GM19328 (cell line): ENCODE results near the gene ACAD11.
A peak's percentile ranks its signal among the peaks of the same experiment; 100 is the strongest.

Experiments
- ATAC-seq: cut with Tn5 transposase; IDR thresholded peaks from one replicate; pipeline ENCODE4 v1.9.1; 2021; ENCODE audit warnings: mild to moderate bottlenecking, moderate library complexity; ENCODE audit not compliant: unreplicated experiment

The ACAD11 gene, protein sequence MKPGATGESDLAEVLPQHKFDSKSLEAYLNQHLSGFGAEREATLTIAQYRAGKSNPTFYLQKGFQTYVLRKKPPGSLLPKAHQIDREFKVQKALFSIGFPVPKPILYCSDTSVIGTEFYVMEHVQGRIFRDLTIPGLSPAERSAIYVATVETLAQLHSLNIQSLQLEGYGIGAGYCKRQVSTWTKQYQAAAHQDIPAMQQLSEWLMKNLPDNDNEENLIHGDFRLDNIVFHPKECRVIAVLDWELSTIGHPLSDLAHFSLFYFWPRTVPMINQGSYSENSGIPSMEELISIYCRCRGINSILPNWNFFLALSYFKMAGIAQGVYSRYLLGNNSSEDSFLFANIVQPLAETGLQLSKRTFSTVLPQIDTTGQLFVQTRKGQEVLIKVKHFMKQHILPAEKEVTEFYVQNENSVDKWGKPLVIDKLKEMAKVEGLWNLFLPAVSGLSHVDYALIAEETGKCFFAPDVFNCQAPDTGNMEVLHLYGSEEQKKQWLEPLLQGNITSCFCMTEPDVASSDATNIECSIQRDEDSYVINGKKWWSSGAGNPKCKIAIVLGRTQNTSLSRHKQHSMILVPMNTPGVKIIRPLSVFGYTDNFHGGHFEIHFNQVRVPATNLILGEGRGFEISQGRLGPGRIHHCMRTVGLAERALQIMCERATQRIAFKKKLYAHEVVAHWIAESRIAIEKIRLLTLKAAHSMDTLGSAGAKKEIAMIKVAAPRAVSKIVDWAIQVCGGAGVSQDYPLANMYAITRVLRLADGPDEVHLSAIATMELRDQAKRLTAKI

DNA sequence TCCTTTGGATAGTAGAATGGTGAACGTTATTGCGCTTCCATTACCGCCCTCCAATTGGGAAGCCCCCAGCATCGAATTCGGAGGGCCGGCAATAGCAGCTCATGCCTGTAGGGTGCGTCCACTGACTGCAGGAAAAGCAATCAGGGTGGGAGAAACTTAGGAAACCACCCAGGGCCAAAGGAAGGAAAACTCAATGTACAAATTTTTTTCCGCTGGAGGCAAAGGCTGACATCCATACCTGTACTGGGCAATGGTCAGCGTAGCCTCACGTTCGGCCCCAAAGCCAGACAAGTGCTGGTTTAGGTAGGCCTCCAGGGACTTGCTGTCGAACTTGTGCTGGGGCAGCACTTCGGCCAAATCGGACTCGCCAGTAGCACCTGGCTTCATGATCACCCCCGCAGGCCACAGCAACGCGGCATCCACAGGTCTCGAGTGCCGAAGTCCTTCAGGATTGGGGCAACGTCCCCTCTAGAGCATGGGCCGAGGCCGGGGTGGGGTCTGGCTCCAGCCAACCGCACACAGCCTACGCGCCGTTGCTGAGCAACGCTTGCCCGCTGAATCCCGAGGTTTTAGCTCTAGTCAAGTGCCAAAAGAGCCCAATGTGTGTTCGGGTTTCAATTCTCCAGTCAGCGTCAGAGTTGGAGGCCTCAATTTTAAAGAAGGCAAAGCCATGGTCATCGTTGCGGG is at the start of gene ACAD11:
ACAD11 (minus strand) TSS at position 445 of the 687 bp plus-strand sequence; CDS start at position 387, 58 bp downstream.
- peak; percentile 48 for ATAC-seq

DNA sequence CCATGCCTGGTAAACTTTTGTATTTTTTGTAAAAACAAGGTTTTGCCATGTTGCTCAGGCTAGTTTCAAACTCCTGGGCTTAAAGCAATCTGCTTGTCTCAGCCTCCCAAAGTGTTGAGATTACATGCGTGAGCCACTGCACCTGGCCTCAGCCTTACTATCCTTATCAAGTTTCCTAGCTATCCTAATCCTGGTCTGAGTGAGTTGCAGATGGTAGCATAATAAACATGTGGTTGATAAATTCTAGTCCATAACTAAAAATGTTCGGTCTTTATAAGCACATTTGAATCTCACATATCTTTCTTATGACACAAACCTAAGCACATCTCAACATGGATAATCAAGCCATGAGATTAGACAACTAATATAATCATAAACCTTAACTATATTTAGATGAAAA is 44.1 kb upstream of the ACAD11 start:
- no peak for ATAC-seq

DNA sequence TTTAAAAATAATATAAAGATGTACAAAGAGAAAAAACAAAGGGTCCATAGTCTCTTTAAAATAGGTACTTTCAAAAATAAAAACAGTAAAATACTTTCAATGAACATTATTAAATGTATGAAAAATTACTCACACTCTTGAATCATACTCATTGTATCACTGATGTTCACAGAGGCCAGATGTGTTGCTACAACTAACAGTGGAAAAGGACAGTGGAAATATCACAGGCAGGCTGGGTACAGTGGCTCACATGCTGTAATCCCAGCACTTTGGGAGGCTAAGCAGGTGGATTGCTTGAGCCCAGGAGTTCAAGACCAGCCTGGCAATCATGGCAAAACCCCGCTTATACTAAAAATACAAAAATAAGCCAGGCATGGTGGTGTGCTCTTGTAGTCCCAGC is 35.8 kb upstream of the ACAD11 start:
- ATAC-seq: no peak

DNA sequence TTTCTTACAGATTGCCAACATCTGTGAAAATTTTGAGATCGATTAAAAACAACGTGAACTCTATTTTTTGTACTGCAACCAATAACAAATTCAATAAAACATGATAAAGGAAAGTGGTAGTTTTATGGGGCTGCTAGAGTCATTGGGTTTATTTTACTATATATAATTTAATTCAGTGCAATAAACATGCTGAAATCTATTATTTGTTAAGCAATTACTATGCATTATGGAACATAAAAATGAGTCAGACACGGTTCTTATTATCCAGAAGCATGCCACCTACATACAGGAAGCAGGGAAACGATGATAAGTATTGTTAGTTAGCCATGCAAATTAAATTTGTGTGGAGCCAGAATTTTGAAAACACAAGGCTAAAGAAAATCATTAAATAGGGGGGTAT is 35.4 kb upstream of the ACAD11 start:
- ATAC-seq: no peak

DNA sequence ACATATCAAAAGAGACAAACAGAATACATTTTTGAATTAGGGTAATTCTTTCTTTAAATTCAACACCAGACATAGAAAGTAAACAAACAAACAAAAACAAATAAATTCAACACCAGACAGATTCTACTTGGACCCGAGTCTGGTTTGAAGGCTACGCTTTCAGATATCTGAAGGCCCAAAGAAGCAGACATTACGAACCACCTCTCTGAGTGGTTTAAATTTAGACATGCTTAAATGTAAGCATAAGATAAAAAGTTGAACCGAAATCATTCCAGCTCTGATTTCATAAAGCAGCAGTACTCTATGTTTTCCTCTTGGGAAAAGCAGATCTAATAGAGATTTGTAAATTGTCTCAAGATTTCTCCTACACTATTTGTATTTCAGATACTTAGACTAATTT is 30.4 kb upstream of the ACAD11 start:
- ATAC-seq: no peak

DNA sequence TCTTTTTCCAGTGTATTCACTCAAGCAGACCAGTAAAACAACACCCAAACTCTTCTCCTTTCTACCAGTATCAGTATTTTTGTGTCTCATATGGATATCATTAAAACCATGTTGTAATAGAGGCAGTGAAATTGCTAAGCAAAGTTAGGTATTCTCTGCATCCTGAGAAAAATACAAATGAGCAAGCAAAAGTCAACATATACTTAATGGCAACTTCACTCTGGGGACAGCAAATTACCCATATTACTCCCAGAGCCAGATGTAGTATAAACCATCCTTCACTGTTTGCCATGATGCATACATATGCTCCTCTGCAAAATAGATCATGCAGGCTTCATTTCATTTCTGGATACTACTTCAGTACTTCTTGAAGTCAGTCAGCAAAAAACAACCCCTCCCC is 22.6 kb upstream of the ACAD11 start:
- no peak for ATAC-seq

DNA sequence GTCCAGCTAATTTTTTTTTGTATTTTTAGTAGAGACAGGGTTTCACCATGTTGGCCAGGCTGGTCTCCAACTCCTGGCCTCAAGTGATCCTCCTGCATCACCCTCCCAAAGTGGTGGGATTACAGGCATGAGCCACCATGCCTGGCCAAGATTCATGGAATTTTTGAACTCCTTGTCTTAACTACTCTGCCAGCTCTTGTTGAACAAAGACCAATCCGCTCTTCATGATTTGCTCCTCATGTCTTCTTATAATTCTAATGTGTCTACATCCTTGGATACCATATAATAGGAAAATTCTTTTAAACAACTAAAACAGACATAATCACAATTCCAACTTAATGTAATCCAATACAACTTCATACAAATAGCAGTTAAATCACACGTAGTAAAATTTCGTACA is 21.8 kb upstream of the ACAD11 start:
- ATAC-seq: no peak

DNA sequence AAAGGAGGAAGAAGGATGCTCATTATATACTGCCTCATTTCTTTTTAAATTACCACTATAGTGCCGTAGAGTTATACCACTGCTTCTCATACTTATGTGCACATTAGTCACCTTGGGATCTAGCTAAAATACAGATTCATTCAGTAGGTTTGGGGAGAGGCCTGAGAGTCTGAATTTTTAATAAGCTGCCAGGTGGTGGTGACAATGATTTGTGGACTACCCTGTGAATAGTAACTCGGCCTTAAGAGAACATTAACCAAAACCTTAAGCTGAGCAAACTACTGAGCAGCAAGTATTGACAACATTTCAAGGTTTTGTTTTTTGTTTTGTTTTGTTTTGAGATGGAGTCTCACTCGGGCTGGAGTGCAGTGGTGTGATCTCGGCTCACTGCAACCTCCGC is 20.3 kb upstream of the ACAD11 start:
- ATAC-seq: no peak

DNA sequence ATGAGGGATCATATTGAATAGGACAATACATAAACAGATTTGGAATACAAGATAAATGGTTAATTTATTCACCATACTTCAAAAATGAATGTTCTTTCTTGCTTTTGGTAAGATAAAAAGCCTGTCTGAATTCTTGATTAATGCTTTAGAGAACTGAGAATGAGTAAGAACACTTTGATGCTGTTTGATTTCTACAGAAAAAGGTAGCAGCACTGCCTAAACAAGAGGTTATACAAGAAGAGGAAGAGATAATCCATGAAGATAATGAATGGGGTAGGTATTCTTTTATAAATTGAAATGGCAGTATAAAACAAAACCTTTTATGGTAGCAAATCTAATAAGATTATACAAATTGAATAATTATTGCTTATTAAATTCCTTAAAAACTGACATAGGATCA is 15.8 kb upstream of the ACAD11 start:
- no peak for ATAC-seq

DNA sequence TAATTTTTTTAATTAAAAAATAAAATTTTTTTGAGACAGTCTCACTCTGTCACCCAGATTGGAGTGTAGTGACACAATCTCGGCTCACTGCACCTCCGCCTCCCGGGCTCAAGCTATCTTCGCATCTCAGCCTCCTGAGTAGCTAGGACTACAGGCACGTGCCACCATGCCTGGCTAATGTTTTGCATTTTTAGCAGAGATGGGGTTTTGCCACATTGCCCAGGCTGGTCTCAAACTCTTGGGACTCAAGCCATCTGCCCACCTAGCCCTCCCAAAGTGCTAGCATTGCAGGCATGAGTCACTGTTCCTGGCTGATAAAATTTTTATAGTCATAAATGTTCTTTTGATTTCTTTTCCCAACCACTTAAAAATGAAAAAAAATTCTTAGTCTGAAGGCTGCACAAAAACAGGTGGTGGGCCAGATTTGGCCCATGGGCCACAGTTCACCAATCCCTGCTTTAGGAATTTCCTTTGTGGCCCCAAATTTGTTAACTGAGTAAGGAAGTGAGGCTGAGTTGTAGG is 9.7 kb upstream of the ACAD11 start:
- no peak for ATAC-seq

DNA sequence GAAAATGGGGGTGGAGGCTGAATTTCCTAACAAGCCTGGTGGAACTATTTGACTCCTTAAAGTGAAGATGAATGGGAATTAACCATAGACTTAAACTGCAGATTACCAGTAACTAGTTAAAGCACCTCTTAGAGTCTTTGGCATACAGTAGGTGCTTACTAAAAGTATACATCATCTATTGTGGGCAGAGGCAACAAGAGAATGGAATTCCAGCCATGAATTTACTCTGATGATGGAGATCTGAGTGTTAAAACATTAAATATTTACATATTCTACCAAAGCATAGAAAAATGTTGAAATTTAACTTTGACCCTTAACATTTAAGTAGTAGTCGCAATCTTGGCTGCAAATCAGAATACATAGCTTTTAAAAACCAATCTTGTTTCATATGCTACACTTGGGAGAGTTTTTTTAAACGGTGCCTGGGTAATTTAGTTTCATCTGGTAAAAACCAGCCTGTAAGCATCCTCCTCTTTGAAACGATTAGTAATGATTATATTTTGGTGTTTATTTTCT is 5.7 kb upstream of the ACAD11 start:
- no peak for ATAC-seq

DNA sequence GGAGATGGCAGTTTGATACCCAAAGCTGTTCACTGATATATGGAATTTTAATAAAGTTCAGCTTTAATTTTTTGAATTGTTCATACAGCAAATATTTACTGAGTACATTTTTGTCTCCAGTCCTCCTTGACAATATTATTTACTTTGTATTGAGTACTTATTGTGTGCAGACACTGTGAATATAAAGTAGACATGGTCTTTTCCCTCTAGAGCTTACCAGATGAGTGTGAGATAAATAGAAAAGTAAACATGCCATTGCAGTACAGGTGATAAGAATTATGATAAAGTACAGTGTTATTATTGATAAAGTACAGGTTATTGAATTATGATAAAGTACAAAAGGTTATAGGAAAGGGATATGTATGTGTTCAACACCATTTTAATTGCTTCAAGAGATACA is 2.6 kb upstream of the ACAD11 start:
- no peak for ATAC-seq

DNA sequence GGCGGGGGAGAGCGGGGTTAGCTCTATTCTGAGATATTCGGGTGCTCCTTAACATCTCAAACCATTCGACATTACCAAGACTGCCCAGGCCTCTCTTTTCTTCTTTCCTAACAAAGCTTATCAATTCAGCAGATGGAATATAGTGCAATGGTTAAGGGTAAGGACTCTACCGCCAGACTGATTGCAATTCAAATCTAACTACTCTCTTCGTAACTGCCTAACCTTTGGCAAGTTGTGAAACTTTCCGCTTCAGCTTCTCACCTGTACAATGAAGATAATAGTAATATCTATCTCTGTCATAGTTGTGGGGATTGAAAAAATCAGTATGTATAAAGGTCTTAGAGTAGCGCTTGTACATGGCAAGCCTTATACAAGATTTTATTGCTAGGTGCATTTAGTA is 1.5 kb upstream of the ACAD11 start:
- ATAC-seq: no peak

DNA sequence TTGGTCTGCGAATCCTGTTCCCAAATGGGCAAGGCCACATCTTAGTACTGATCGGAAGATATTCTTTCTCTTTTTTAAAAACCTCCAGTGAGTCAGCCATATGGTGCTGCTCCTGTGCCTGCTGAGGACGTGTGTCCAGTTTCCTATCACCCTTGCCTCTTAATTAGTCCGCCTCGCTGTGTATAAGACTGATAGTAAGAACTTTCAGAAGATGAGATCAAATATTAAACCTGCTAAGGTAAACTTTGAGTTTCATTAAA is 1.1 kb upstream of the ACAD11 start:
- no peak for ATAC-seq

DNA sequence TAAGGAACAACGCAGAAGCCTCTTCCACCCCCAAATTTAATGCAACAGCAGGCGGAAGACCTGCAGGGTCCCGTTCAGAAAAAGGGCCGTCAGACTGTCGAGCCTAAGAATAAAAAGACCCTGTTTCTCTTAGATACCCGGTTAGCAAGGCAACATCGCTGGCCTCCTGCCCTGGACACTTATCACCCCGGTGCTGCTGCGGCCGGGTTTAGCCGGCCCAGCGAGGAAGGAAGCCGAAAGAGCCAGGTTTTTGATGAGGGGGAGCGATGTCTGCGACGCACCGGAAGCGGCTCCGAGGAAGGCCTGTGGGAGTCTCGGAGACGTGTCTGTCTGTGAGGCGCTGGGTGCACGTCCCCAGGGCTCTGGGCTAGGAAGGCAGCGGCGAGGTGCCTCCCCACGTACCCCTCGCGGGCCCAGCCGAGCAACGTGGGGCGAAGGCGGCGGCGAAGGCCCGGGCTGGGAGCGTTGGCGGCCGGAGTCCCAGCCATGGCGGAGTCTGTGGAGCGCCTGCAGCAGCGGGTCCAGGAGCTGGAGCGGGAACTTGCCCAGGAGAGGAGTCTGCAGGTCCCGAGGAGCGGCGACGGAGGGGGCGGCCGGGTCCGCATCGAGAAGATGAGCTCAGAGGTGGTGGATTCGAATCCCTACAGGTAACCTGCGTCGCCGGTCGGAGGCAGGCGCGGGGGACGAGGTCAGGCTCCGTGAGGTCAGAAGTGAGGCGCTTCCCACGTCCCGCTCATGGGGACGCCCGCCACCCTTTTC is 622 bp upstream of the ACAD11 start, which contains the start of gene UBA5:
UBA5 (plus strand) TSS at position 278 of the 759 bp plus-strand sequence; CDS start at position 487, 209 bp downstream.
- peak; percentile 73 for ATAC-seq

DNA sequence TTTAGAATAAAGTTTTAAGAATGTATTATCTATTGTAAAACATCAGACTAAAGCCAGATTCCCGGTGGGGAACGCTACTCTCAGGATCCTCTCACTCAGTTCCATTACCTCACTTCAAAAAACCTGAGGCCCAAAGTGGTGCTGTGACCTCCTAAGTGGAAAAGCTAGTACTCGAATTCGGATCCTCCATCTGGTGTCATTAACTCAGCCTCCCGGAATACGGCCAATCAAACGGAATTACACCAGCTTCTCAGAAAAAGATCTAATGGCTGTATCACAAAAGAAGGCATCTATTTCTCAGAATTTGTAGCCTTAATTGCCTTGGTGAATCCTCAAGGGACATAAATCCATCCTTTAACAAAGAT is 627 bp downstream of the ACAD11 start:
- ATAC-seq: no peak

DNA sequence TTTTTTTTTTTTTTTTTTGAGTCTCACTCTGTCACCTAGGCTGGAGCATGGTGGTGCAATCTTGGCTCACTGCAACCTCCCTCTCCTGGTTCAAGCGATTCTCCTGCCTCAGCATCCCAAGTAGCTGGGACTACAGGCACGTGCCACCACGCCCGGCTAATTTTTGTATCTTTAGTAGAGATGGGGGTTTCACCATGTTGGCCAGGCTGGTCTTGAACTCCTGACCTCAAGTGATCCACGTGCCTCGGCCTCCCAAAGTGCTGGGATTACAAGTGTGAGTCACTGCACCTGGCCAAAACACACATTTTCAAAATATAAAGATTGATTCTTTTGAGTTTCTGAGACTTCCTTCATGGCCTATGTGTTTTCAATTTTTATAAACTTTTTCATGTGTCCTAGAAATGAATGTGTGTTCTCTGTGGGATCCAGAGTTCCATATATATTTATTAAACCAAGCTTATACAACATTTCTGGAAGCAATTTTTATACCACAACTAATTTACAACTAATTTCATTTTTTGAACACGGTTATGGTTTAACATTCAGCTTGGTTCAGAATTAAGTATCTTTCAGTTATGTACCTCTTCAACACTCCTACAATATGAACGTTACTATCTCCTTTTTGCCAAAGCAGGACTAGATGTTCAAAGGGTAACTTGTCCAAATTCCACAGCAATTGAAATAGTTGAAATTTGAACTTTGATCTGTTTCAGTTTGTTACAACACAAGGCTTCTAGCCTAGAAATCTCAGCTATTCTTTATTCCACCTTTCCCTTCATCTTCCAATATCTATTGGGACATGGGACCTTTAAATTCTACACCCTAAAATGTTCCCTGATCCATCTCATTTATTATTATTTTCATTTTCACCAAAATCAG is 1.5 kb downstream of the ACAD11 start:
- no peak for ATAC-seq

DNA sequence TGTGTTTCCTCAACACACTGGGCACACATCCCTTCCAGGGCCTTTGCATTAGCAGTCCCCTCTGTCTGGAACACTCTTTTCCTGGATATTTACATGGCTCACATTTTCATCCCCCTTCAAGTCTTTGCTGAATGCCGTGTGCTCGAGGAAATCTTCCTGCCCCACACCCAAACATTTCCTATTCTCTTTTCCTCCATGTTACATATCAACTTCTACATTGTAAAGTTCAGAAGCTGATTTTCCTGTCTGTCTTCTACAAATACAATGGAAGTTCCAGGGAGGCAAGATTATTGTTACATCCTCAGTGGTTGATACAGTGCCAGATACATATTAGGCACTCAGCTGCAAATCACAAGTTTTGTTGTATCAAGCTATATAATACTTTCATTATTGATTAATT is 4.1 kb downstream of the ACAD11 start:
- no peak for ATAC-seq

DNA sequence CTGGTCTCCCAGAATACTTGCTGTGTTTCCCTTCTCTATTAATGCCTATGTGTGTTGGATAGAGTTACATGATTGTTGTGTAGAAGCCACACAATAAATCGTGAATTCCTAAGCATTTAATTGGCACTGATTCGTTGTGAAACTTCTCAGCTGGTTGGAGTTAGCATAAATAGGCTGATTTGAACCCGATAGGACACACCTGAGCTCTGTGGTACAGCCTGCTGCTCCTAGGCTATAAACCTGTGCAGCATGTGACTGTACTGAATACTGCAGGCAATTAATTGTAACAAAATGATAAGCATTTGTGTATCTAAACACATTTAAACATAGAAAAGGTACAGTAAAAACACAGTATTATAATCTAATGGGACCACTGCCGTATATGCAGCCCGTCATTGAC is 4.9 kb downstream of the ACAD11 start:
- no peak for ATAC-seq

DNA sequence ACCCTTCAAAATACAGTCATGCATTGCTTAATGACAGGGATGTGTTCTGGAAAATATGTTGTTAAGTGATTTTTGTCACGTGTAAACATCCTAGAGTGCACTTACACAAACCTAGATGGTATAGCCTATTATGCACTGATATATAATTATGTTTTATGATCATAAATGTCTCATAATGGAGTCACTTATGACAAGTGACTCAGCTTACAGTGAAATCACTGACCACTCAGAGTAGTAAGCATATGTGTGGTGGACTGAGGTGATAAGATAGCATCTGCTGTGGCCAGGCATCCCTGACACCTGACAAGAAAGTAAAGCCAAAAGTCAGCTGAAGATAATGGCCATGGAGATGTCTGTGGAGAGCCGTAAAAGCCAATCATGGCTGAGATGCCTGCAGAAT is 5.4 kb downstream of the ACAD11 start:
- no peak for ATAC-seq
